ENCODE results near the gene CPXM2. TPM values are rescaled to one million over a fixed set of nuclear protein-coding genes. Genes with fewer than 3 reads are reported as not detected.

Gene CPXM2
- total RNA-seq, 1 donor from 2014 or later = not detected

- intact Hi-C loops (cut with micrococcal nuclease) = no loop called here
- no peaks in the 10 kb centered on the region for H3K4me1 Mint-ChIP-seq
- no peak overlapping the region for H3K4me3 Mint-ChIP-seq
- no peaks in the 10 kb centered on the region for H3K9me3 Mint-ChIP-seq
- H3K36me3 Mint-ChIP-seq (ENCODE audit: low read depth) = no peaks in the 10 kb centered on the region
- DNase-seq = no peak
- H3K27ac Mint-ChIP-seq = no peak overlapping the region
- peaks cover 11% of the 10 kb centered on the region for H3K27me3 Mint-ChIP-seq
Observed at GRCh38 chr10:123784216-123784615, 107.4 kb downstream of the CPXM2 start.

GRCh38 chr10:123783296-123783695 is 108.3 kb downstream of the CPXM2 start:
- H3K27ac Mint-ChIP-seq = no peak overlapping the region
- no peak for DNase-seq
- peaks cover 11% of the 10 kb centered on the region for H3K27me3 Mint-ChIP-seq
- H3K9me3 Mint-ChIP-seq = no peaks in the 10 kb centered on the region
- no peaks in the 10 kb centered on the region for H3K4me1 Mint-ChIP-seq
- no peak overlapping the region for H3K4me3 Mint-ChIP-seq
- no peaks in the 10 kb centered on the region for H3K36me3 Mint-ChIP-seq (ENCODE audit: low read depth)
- intact Hi-C loops (cut with micrococcal nuclease) = no loop called here

DNA sequence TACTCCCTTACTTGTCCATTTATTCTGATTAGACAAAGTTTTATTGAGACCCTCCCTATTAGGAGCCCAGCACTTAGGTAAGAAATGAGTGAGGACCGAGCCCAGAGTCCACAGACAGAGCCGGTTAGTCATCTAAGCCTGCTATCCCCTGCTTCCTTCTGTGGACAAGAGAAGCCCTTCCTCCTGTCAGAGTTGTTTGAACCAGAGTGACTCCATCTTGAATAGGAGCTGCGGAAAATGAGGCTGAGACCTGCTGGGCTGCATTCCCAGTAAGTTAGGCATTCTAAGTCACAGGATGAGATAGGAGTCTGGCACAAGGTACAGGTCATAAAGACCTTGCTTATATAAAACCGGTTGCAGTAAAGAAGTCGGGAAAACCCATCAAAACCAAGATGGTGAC is 109.1 kb downstream of the CPXM2 start:
- no peak for DNase-seq
- H3K9me3 Mint-ChIP-seq = no peaks in the 10 kb centered on the region
- no peaks in the 10 kb centered on the region for H3K4me1 Mint-ChIP-seq
- H3K27me3 Mint-ChIP-seq = peaks cover 15% of the 10 kb centered on the region
- H3K36me3 Mint-ChIP-seq (ENCODE audit: low read depth) = no peaks in the 10 kb centered on the region
- H3K27ac Mint-ChIP-seq = no peak overlapping the region
- intact Hi-C loops (cut with micrococcal nuclease) = no loop called here
- no peak overlapping the region for H3K4me3 Mint-ChIP-seq

DNA sequence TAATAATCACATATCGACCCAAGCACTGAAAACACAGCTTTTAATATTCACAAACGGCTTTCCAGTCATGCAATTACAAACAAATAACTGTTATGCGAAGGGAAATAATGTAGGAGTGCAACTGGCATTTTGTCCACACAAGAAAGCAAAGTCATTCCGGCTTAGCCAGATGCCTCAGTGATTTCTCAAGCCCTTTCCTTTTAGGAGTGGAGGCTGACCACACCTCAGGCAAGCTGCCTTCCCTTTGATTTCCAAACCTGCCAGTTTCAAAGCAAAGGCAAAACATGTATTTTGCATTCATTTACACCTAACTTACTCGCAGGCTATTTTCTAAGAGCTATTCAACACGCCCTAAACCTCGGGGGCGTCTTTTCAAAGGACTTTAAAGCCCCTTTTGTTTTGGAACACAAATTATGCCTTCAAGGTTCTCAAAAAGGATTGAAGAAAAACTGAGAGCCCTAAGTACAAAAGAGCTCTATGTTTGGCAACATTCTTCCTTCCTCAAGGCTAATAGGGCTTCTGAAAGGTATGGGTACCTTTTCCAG is 109.6 kb downstream of the CPXM2 start:
- Mint-ChIP-seq H3K36me3 (ENCODE audit: low read depth) (no peaks in the 10 kb centered on the region), H3K27ac (no peak overlapping the region), H3K4me1 (no peaks in the 10 kb centered on the region), H3K27me3 (peaks cover 15% of the 10 kb centered on the region), H3K4me3 (no peak overlapping the region), H3K9me3 (no peaks in the 10 kb centered on the region)
- DNase-seq = no peak
- intact Hi-C loops (cut with micrococcal nuclease) = no loop called here

GRCh38 chr10:123781324-123781900 is 110.2 kb downstream of the CPXM2 start:
- Mint-ChIP-seq H3K27me3 (peaks cover 16% of the 10 kb centered on the region), H3K9me3 (no peaks in the 10 kb centered on the region), H3K36me3 (ENCODE audit: low read depth) (no peaks in the 10 kb centered on the region), H3K27ac (no peak overlapping the region), H3K4me1 (no peaks in the 10 kb centered on the region), H3K4me3 (no peak overlapping the region)
- intact Hi-C loops (cut with micrococcal nuclease) = no loop called here
- no peak for DNase-seq

DNA sequence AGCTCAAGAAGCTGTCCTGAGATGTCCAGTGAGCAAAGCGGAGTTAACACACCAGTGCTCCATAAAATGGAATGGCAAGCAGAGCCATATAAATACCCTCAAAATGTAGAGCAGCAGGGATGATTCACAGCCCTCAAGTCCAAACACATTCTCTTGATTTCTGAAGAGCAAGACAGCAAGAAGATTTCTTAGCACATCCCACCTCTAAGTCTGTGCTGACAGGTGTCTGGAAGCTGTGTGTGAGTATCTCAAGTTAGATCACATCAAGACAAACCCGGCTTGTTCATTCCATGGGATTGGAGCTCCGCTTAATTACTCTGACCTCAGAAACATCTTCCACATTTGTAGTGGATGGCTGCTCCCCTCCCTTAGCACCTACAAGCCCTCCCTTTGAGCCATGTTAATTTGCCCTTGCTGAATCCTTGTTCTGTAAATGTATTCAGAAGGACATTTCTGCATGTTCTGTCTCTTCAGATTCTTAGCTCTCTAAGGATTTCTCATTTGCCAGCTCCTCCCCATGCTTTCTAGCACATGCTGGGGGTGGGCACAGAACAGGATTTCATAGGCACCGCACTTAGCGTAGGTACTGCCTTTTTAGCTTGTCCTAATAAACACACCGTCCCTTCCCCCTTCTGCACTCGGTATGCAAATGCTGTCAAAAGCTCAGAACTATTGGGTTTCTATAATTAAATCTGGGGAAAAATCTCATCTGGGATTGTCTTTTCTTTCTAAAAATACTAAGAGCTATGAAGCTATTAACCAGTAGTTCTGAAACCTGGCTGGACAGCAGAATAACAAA is 112.7 kb downstream of the CPXM2 start:
- Mint-ChIP-seq H3K36me3 (ENCODE audit: low read depth) (no peaks in the 10 kb centered on the region), H3K9me3 (no peaks in the 10 kb centered on the region), H3K27ac (no peak overlapping the region), H3K27me3 (peaks cover 14% of the 10 kb centered on the region), H3K4me3 (no peak overlapping the region), H3K4me1 (no peaks in the 10 kb centered on the region)
- intact Hi-C loops (cut with micrococcal nuclease) = no loop called here
- no peak for DNase-seq

DNA sequence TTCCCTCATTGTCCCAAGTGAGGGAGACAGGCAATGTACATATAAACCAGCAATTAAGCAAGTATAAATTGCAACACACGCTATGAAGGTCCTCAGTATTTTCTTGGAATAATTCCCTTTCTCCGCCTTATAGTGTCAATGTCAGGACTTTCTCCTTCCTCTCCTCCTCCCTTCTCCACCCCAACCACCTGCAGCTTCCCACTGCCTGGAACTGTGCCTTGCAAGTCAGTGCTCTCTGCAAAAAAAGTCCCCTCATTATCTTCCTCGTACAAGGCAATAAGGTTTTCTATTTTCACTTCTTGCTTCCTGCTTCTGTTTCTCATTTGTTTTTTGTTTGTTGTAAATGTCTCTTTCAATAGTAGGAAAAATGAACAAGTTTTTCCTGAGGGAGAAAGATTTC is 113.7 kb downstream of the CPXM2 start:
- H3K27me3 Mint-ChIP-seq = peaks cover 14% of the 10 kb centered on the region

GRCh38 chr10:123774132-123774742 is 117.4 kb downstream of the CPXM2 start:
- peaks cover 16% of the 10 kb centered on the region for H3K9me3 Mint-ChIP-seq
- peaks cover 4% of the 10 kb centered on the region for H3K36me3 Mint-ChIP-seq (ENCODE audit: low read depth)
- no peak overlapping the region for H3K27ac Mint-ChIP-seq
- no peak overlapping the region for H3K4me3 Mint-ChIP-seq
- peaks cover 2% of the 10 kb centered on the region for H3K4me1 Mint-ChIP-seq
- DNase-seq = no peak
- intact Hi-C loops (cut with micrococcal nuclease) = no loop called here
- peaks cover 7% of the 10 kb centered on the region for H3K27me3 Mint-ChIP-seq

More for the DNA sequence above, 113.7 kb downstream of the CPXM2 start:
- Mint-ChIP-seq H3K27ac (no peak overlapping the region), H3K4me1 (peaks cover 2% of the 10 kb centered on the region), H3K9me3 (peaks cover 4% of the 10 kb centered on the region), H3K36me3 (ENCODE audit: low read depth) (peaks cover 3% of the 10 kb centered on the region), H3K4me3 (no peak overlapping the region)
- intact Hi-C loops (cut with micrococcal nuclease) = no loop called here
- no peak for DNase-seq

GRCh38 chr10:123772645-123773508 is 118.7 kb downstream of the CPXM2 start:
- Mint-ChIP-seq H3K4me3 (no peak overlapping the region), H3K9me3 (peaks cover 16% of the 10 kb centered on the region), H3K27me3 (peaks cover 5% of the 10 kb centered on the region), H3K36me3 (ENCODE audit: low read depth) (peaks cover 4% of the 10 kb centered on the region), H3K4me1 (peaks cover 2% of the 10 kb centered on the region), H3K27ac (peak overlapping the region; percentile 69)
- DNase-seq = peak; percentile 62
- intact Hi-C loops (cut with micrococcal nuclease) = no loop called here

GRCh38 chr10:123771877-123772644 is 119.5 kb downstream of the CPXM2 start:
- DNase-seq = no peak
- Mint-ChIP-seq H3K4me1 (peaks cover 2% of the 10 kb centered on the region), H3K27me3 (peaks cover 5% of the 10 kb centered on the region), H3K36me3 (ENCODE audit: low read depth) (peaks cover 4% of the 10 kb centered on the region), H3K9me3 (peaks cover 16% of the 10 kb centered on the region), H3K27ac (no peak overlapping the region), H3K4me3 (no peak overlapping the region)
- intact Hi-C loops (cut with micrococcal nuclease) = no loop called here

DNA sequence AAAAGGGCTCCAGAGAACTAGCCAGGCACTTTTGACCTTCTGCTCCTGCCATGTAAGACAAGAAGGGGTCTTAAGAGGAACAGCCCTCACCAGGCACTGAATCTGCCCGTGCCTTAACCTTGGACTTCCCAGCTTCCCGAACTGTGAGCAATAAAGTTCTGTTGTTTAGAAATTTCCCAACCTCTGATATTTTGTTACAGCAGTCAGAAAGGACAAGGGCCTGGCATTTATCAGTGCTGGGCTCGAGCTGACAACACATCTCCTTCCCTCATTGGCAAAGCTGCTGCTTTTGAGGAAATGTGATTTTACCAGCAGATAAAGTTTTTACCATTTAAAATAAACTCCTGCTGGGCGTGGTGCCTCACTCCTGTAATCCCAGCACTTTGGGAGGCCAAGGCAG is 122.0 kb downstream of the CPXM2 start:
- Mint-ChIP-seq H3K9me3 (peaks cover 16% of the 10 kb centered on the region), H3K27ac (no peak overlapping the region), H3K4me1 (peaks cover 2% of the 10 kb centered on the region), H3K36me3 (ENCODE audit: low read depth) (peaks cover 4% of the 10 kb centered on the region), H3K4me3 (no peak overlapping the region), H3K27me3 (peaks cover 5% of the 10 kb centered on the region)
- DNase-seq = no peak
- intact Hi-C loops (cut with micrococcal nuclease) = no loop called here

GRCh38 chr10:123766761-123767160 is 124.8 kb downstream of the CPXM2 start:
- Mint-ChIP-seq H3K36me3 (ENCODE audit: low read depth) (no peaks in the 10 kb centered on the region), H3K4me1 (no peaks in the 10 kb centered on the region), H3K4me3 (no peak overlapping the region), H3K9me3 (peaks cover 4% of the 10 kb centered on the region), H3K27ac (no peak overlapping the region), H3K27me3 (peaks cover 7% of the 10 kb centered on the region)
- intact Hi-C loops (cut with micrococcal nuclease) = no loop called here
- DNase-seq = no peak

DNA sequence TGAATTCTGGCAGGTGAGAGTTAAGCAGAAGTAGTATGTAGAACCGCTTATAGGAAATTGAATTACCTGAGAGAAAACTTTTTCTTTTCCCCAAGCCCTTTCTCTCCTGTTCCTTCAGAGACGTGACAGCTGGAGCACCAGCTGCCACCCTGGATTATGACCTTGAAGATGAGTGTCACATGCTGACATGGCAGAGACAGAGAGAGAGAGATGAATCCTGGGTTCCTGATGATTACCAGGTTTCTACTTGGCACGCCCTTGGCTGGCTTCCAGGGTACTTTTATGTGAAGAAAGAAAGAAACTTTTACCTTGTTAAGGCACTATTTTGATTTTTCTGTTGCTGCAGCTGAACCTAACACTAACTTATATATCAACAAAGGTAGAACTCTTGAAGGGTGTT is 125.6 kb downstream of the CPXM2 start:
- peaks cover 7% of the 10 kb centered on the region for H3K27me3 Mint-ChIP-seq
- no peaks in the 10 kb centered on the region for H3K36me3 Mint-ChIP-seq (ENCODE audit: low read depth)
- no peak for DNase-seq
- intact Hi-C loops (cut with micrococcal nuclease) = no loop called here
- H3K4me1 Mint-ChIP-seq = no peaks in the 10 kb centered on the region
- no peak overlapping the region for H3K27ac Mint-ChIP-seq
- H3K4me3 Mint-ChIP-seq = no peak overlapping the region
- peaks cover 1% of the 10 kb centered on the region for H3K9me3 Mint-ChIP-seq

All from activated CD4-positive, alpha-beta T cell treated with anti-CD3 and anti-CD28 coated beads, Interleukin-2, amount 10 ng/mL, durations not matched to agents 24 days and 14 days (primary cell).